DMS79 (cell line): Measurements from ENCODE around the gene PABPN1L.
"Not testable (repeated sequence)": the region's sequence is repeated elsewhere in the genome, so short reads cannot be mapped to it uniquely, and the experiment has no call there.

ENCODE experiments used
- DNase-seq: peaks from one replicate; lab custom pipeline; 2025; lab: John Stamatoyannopoulos, UW

PABPN1L gene

GRCh38 chr16:88901718-88902337 is 35.4 kb upstream of the PABPN1L start:
- no peak for DNase-seq

DNA sequence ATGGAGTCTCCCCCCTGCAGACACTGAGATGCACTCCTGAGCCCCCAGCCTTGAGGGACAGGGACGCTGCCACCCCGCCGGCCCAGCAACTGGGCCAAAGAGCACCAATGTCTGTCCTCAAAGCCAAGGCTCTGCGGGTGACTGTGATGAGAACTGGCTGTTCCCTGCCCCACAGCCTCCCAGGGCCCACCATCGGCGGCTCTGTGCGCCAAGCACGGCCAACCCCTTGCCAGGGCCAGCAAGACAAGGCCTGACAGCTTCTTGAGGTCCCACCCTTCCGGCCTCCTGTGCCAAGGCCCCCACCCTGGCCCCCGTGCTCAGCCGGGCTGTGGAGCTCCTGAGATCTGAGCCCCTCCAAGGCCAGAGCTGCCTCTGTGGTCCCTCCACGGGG is 34.2 kb upstream of the PABPN1L start:
- DNase-seq = no peak

GRCh38 chr16:88899901-88900661 is 33.6 kb upstream of the PABPN1L start:
- DNase-seq = no peak

GRCh38 chr16:88897696-88898425 is 31.4 kb upstream of the PABPN1L start:
- DNase-seq = no peak

DNA sequence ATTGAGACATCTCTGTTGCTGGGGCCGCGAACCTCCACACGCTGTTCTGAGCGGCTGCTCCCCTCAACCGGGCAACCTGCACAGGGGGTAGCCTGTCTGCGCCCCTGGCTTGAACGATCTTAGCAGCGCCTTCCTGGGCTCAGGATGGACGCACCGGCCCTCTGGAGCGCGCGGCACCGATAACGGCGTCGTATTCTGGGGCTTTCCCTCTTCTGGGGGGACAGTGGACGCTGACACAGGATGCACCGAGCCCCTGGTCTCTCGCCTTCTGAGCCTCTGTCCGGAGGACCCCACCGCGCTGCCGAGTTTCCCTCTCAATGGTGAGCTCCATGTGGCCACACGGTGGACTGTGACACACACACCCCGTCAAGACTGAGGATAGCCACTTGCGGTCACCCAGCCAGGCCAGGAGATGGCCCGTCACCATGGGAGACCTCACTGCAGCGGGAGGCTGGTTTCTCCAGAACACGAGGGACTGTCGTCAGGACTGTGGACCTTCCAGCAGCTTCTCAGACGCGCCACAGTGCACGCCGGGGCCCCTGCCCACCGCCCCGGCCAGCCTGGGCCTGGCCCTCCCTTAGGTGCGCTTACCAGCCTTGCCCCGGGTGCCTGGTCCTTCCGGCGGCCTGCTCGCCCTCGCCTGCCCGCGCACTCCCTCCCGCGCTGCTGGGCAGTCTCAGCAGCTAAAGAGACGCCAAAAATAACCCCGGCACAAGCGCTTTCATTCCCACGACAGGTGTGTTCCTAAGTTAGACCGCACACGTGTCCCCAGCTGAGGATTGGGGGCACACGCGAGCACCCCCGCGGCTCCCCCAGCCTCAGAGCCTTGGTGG is 30.0 kb upstream of the PABPN1L start:
- DNase-seq = no peak

DNA sequence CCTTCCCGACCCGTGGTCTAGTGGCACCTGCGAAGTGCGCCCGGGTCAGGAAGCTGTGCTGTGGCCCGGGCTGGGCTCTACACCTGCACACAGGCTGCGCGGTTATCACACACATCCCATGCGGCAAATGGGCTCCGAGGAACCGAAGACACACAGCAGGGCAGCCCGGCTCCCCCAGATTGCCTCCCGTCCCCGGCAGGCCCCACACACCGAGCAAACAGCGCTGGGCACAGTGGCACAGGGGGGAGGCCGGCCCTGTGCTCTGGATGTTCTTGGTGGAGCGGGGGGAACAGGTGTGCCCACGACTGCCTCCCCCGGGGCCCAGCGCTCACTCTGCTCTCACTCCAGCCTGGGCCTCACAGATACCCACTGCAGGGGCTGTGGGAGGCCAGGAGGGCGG is 28.9 kb upstream of the PABPN1L start:
- no peak for DNase-seq

GRCh38 chr16:88894681-88895300 is 28.3 kb upstream of the PABPN1L start:
- DNase-seq = no peak

DNA sequence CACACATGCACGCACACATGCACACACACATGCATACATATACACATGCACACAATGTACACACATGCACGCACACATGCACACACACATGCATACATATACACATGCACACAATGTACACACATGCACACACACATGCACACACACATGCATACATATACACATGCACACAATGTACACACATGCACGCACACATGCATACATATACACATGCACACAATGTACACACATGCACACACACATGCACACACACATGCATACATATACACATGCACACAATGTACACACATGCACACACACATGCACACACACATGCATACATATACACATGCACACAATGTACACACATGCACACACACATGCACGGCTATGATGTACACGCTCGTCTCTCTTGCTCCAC is 27.8 kb upstream of the PABPN1L start:
- not testable (repeated sequence) for DNase-seq

- no peak for DNase-seq
These were observed 26.9 kb upstream of the PABPN1L start for GRCh38 chr16:88893127-88893968.

DNA sequence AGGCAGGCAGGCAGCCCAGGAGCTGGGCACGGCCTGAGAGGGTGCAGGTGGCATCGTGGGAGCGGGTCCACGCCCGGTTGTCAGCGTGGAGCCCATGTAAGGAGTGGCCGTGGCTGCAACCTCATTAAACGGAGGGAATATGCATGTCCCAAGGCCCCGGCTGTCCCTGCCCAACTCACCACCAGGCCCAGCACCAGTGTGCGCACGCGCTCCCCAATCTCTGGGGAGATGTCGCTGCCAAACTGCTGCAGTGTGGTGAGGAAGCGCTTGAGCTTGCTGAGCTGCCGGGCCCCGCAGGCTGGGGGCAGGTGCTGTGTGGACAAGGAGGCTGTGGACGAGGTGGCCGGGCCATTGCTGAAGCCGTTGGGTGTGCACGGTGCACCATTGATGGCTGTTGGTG is 25.6 kb upstream of the PABPN1L start:
- no peak for DNase-seq

DNA sequence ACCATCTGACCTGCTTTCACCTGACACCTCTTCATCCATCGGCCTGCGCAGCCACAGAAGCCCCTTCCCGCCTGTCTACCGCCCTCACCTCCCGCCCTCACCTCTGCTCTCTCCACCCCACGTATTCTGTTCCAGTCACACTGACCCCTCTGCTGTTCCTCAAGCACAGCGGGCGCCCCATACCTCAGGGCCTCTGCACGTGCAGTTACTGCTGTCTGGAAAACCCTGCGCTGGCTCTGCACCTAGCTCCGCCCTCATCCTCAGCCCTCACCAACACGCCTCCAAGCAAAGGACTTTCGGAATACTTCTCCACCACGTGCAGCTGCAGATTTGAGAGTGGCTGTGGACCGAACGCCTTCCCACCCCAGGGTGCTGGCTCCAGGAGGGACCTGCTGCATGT is 24.6 kb upstream of the PABPN1L start:
- no peak for DNase-seq

GRCh38 chr16:88889702-88890352 is 23.4 kb upstream of the PABPN1L start:
- not testable (repeated sequence) for DNase-seq

GRCh38 chr16:88888461-88889387 is 22.3 kb upstream of the PABPN1L start:
- no peak for DNase-seq

DNA sequence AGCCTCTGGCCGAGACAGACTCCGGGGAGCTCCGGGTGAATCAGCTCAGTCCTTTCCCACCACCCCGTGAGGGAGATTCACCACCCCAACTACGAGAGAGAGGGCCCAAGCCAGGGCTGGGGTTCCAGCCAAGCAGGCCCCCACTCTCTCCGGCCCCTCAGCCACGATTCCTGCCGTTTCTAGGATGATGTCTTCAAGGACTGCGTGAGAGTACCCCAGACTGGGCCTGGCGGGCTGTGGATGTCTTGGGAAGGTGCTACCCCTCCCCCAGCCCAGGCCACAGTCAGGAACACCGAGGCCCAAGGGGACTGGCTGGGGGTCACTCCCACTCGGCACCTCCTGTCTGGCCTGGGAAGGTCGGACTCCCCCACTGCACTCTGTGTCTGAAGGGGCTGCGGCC is 21.6 kb upstream of the PABPN1L start:
- DNase-seq = no peak

DNA sequence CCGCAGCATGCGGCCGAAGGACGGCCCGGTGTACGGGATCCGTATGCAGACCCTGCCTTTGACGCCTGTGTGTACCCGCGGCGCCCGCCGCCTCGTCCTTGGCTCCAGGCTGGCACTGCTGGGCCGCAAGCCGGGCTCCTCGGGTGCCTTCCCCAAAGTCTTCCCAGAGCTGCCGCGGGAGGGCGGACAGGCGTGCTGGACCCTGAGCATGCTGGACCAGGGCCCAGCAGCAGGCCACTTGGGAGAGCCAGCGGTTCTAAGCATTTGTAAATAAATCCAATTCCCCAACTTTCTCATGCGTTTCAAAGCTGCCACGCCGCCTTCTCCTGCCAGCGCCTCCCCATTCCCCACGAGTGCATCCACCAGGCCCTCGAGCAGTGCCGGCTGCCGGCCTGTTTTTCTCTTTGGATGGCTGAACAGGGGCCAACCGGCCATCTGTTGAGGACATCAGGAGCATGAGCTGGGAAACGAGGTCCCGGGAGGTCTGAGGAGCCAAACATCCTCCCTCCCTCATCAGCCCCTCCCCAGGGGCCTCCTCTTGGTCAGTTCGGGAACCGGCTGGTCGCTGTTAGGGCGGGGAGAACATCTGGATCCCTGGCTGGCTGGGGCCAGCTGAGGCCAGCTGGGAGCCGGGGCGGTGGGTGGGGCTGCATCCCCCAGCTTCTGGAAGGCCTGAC is 20.5 kb upstream of the PABPN1L start:
- no peak for DNase-seq

GRCh38 chr16:88886420-88886844 is 20.0 kb upstream of the PABPN1L start:
- DNase-seq = no peak

GRCh38 chr16:88885693-88886280 is 19.3 kb upstream of the PABPN1L start:
- no peak for DNase-seq

DNA sequence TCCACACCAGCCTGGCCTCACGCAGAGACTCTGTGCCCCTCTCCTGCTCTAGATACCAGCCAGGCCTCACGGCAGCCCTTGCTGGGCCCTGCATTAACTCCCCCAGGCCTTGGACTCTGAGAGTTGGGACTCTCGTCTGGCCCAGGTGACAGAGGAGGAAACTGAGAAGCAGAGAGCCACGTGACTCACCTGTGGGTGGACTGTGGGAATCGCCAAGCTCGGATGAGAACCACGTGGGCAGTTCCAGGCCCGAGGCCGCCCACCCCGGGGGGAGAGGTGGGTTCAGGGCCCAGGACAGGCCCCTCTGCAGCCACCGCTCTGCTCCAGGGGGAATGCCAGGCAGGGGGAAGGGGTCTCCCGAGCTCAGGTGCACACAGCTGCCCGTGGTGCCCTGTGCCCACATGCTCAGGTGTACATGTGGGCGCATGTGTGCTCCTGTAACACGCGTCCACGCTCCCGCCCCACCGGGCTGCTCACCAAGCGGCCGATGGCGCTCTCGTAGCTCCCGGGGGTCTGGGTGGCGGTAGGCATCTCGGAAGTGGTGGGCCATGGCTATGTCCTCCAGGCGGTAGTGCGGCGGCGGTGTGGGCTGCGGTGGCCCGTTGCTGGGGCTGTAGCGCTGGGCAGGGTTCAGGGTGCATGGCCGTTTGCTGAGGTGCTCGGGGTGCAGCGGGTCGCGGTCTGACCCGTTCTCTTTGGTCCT is 18.3 kb upstream of the PABPN1L start:
- DNase-seq = no peak
